GM12872 (cell line): ENCODE measurements around the gene IL10.

Experiments used
- TF ChIP-seq, protein P1 (sequence below): IDR thresholded peaks from 3 replicates; pipeline ENCODE4 v1.5.1; 2011; ENCODE audit warnings: low read depth, mild to moderate bottlenecking, low read length, moderate library complexity; ENCODE audit not compliant: insufficient read depth

The IL10 gene

DNA sequence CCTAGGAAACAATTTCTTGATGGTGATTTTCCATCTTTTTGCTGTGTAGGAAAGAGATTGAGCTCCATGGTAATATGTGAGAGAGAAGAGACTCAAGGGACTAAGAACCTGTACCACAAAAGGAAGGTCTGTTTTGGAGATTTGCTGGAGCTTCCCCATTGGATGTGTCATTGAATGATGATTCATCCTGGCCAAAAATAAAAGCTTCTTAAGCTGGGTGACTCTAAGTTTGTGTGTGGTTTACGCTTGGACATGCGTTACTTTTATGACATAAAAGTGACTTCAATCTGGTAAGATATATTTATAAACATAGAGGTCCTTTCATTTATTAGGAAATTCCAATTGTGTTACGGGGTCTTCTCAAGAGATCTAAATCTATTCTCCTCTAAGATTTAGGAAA lies 19.2 kb downstream of the IL10 start:
- TF ChIP-seq, protein P1, sequence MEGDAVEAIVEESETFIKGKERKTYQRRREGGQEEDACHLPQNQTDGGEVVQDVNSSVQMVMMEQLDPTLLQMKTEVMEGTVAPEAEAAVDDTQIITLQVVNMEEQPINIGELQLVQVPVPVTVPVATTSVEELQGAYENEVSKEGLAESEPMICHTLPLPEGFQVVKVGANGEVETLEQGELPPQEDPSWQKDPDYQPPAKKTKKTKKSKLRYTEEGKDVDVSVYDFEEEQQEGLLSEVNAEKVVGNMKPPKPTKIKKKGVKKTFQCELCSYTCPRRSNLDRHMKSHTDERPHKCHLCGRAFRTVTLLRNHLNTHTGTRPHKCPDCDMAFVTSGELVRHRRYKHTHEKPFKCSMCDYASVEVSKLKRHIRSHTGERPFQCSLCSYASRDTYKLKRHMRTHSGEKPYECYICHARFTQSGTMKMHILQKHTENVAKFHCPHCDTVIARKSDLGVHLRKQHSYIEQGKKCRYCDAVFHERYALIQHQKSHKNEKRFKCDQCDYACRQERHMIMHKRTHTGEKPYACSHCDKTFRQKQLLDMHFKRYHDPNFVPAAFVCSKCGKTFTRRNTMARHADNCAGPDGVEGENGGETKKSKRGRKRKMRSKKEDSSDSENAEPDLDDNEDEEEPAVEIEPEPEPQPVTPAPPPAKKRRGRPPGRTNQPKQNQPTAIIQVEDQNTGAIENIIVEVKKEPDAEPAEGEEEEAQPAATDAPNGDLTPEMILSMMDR: no peak

DNA sequence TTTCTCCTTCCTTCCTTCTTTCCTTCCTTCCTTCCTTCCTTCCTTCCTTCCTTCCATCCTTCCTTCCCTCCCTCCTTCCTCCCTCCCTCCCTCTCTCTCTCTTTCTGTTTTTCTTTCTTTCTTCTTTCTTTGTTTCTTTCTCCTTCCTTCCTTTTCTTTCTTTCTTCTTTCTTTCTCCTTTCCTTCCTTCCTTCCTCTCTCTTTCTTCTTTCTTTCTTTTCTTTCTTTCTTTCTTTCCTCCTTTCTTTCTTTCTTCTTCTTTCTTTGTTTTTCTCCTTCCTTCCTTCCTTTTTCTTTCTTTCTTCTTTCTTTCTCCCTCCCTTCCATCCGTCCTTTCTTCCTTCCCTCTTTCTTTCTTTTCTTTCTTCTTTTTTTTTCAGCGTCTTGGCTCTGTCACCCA lies 19.8 kb downstream of the IL10 start:
- TF ChIP-seq, protein P1: no peak

DNA sequence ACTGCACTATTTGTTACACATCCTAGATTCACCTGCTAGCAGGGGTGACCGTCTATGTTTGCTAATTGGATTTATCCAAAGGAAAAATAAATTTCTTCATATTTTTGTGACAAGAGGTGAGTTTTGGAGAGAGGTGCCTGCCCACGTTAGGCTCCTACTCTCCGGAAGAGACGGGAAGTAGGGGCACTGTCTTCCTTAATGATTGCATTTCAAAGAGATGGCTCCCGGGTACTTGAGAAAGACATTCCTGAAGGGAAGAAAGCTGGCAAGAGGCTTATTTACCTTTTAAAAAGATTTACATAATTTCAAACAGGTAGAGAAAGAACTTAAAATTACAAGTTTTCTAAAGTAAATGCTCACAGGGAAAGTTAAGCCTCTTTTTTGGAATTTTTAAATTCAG lies 20.4 kb downstream of the IL10 start:
- TF ChIP-seq, protein P1: no peak

DNA sequence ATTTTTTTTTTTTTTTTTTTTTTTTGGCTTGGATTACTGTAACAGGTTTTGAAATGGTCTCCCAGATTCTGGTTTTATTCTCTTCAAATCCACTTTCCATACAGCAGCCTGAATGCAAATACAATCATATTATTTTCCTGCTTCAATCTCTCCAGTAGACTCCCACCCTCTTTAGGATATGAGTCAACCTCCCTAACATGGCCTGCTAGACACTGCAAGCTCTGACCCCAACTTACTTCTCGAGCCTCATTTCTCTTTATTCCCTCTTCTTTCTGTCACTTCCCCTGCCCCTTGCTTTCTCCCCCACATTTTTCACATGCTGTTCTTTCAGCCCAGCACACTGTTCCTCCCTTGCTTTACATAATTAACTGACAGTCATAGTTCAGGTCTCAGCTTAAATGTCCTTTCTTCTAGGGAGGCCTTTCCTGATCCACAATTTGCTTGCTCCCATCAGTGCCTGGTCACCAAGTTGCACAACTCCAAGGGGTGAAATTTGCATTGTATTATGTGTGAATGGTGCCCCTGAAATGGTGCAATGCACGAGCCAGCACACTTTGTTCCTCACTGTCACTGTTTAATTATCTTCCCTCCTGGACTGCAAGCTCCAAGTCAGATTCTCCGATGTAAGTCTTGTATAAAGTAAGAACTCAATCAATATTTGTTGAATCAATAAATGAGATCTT lies 23.8 kb downstream of the IL10 start:
- TF ChIP-seq, protein P1: no peak

DNA sequence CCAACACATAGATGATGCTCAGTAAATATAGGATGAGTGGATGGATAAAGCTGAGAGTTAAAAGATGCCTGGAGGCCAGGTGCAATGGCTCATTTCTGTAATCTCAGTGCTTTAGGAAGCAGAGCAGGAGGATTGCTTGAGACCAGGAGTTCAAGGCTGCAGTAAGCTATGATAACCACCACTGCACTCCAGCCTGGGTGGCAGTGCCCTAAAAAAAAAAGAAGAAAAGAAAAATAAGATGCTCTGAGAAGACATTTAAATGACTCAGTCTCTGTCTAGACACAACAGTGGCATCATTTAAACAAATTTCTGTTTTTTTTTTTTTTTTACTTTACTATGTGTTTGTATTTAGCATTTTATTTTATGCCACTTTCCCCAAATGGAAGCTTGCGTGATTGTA lies 27.0 kb downstream of the IL10 start:
- TF ChIP-seq, protein P1: no peak

DNA sequence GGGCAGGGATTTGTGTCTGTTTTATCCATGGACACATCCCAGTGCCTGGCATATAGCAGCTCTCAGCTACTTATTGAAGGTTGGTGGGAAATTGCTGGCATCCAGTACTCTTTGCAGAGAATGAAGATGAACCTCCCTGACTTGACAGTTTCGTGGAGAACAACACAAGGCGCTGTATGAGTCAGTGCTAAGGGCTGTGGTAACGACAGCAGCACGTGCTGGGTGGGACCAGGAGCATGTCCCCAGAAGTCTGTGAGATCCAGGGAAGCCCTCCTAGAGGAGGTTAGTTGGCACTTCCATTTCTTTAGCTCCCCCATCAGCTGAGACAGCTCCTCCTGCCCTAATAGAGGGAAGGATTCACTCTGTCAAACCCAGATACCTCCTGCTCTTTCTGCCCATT lies 27.6 kb downstream of the IL10 start:
- TF ChIP-seq, protein P1: no peak

DNA sequence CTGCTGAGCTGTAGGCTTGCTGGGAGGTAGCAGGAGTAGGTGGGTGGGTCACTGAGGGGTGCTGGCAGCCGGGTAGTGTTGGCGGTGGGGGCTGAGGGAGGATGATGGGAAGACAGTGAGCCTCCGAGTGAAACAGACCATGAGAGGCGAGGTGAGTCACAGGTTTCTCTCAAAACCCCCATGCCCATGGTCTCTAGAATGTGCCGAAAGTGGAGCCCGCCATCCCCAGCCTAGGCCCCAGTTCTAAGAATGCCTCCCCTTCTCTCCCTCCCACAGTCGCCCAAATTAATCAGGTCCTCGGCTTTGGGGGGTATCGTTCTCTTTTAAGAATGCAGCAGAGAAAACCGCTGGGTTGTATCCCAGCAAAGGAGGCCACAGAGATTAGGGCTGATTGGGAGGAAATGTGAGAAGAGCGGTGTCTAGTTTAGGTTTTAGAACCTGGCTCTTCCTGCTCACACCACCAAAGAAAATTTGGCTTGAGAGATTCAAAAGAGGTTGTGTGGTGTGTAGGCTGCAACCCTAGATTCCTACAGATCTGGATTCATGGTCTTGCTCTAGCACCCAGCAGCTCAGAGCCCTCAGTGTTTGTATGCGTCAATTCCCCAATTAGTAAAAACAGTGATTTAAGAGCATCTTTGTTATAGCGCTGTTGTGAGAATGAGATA lies 29.4 kb downstream of the IL10 start:
- TF ChIP-seq, protein P1: no peak
